Stimulated activated CD4-positive, alpha-beta T cell treated with anti-CD3 and anti-CD28 coated beads, Interleukin-4, amount 100 ng/mL, for 1 hour (primary cell): ENCODE measurements around the gene LAMB1.
"Not testable (repeated sequence)": the region's sequence is repeated elsewhere in the genome, so short reads cannot be mapped to it uniquely, and the experiment has no call there.

Source experiments
- DNase-seq: peaks from one replicate; pipeline ENCODE4 v3.0.0-alpha.2; 2020

The LAMB1 gene

GRCh38 chr7:107939573-107940489 is 63.1 kb downstream of the LAMB1 start:
- no peak for DNase-seq

- DNase-seq: no peak
Observed at GRCh38 chr7:107938456-107939250, 64.3 kb downstream of the LAMB1 start.

- DNase-seq: no peak
Observed at GRCh38 chr7:107937531-107937930, 65.4 kb downstream of the LAMB1 start.

GRCh38 chr7:107936312-107936711 is 66.6 kb downstream of the LAMB1 start:
- DNase-seq: no peak

- no peak for DNase-seq
Observed at GRCh38 chr7:107934991-107935770, 67.8 kb downstream of the LAMB1 start.

GRCh38 chr7:107933386-107934013 is 69.5 kb downstream of the LAMB1 start:
- DNase-seq: no peak

- no peak for DNase-seq
Observed at GRCh38 chr7:107932805-107933204, 70.2 kb downstream of the LAMB1 start.

- DNase-seq: no peak
Observed at GRCh38 chr7:107931740-107932515, 71.0 kb downstream of the LAMB1 start.

- DNase-seq: no peak
Observed at GRCh38 chr7:107926481-107926880, 76.5 kb downstream of the LAMB1 start.

- no peak for DNase-seq
Observed at GRCh38 chr7:107924841-107925504, 78.0 kb downstream of the LAMB1 start.

GRCh38 chr7:107922886-107923285 is 80.1 kb downstream of the LAMB1 start:
- DNase-seq: no peak

- not testable (repeated sequence) for DNase-seq
Observed at GRCh38 chr7:107921826-107922225, 81.1 kb downstream of the LAMB1 start.

- DNase-seq: no peak
Observed at GRCh38 chr7:107920048-107920772, 82.8 kb downstream of the LAMB1 start.

GRCh38 chr7:107918948-107919347 is 84.0 kb downstream of the LAMB1 start:
- no peak for DNase-seq

GRCh38 chr7:107917763-107918651 is 85.0 kb downstream of the LAMB1 start:
- DNase-seq: no peak

- no peak for DNase-seq
Observed at GRCh38 chr7:107915541-107915940, 87.4 kb downstream of the LAMB1 start.

GRCh38 chr7:107914831-107915230 is 88.1 kb downstream of the LAMB1 start:
- DNase-seq: no peak

- DNase-seq: no peak
Observed at GRCh38 chr7:107913851-107914250, 89.1 kb downstream of the LAMB1 start.

GRCh38 chr7:107911981-107912380 is 91.0 kb downstream of the LAMB1 start:
- DNase-seq: no peak
